Fibroblast of skin of scalp (primary cell): ENCODE data around the gene SBF2.

ENCODE experiments used
- DNase-seq: peaks from one replicate; pipeline ENCODE4 v3.0.0-alpha.2; 2013

Gene SBF2

DNA sequence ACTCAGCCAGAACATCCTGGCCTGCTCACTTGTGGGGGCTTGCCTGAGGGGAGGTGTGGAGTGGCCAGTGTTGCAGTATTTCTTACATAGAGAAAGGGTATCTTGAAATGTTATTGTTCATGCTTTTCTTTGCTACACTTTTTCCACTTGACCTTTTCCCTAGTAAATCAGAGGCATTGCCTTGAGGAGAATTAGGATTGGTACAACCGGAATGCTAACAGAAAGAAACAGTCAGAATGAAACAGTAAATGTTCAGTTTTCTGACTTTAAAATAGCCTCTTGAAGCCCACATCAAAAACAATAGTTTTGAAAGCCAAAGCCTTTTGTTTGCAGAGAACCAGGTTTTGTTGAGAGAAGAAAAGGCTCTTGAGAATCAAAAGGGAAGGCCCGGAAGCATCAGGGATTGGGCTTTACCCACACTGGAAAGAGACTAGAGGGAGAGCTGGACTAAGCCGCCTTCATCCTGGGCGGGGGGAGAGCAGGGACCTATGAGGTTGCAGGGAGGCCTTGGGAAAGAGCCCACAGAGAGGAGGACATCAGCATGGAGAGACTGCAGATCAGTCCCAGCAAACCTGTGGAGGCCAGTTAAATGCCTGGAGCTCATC, 23.2 kb upstream of the SBF2 start:
- DNase-seq, result no peak

- no peak for DNase-seq
These were observed 21.1 kb upstream of the SBF2 start for GRCh38 chr11:10315083-10315482.

GRCh38 chr11:10314199-10315072, 20.4 kb upstream of the SBF2 start:
- peak; percentile 44 for DNase-seq

- no peak for DNase-seq
These were observed 17.8 kb upstream of the SBF2 start for GRCh38 chr11:10311802-10312201.

- DNase-seq, result peak; percentile 54
These were observed 16.4 kb upstream of the SBF2 start for GRCh38 chr11:10310301-10310841.

DNA sequence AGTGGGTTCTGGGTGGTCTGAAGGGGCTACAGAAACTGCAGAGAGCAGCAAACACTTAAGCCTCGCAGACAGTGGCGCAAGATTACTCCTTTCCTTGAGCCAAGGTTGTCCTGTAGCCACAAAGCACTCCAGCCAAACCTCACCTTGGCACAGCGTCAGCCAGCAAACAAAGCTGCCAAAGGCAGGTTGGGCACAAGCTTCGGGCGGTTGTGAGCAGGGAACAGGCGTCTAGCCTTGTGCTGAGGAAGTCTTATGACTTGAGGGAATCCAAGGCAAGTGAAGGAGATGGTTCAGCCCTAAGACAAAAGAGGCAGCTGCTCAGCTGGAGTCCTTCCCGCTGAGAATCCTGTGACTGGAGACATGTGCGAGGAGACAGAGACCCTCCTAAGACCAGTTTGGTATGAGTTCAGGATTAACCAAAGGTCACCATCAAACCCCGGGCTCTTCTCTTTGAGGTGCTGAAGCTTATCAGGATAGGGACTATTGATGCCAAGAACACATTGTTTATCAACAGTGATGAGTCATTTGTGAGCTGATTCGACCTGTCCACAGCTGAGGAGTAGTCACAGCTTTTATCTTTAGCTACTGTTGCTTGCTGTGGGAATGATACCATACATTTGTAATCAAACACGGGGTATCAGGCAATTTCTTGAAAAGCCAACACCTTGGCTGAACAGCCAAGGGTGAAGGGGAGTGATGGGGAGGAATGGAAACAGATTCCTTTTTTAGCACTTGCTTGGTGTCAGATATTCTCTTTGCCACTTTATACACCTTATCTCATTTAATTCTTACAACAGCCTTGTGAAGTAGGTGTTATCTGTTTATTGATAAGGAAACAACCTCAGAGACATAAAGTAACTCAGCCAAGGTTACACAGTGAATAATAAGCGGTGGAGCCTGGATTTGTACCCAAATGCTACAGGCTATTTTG, 15.4 kb upstream of the SBF2 start:
- peak; percentile 80 for DNase-seq

DNA sequence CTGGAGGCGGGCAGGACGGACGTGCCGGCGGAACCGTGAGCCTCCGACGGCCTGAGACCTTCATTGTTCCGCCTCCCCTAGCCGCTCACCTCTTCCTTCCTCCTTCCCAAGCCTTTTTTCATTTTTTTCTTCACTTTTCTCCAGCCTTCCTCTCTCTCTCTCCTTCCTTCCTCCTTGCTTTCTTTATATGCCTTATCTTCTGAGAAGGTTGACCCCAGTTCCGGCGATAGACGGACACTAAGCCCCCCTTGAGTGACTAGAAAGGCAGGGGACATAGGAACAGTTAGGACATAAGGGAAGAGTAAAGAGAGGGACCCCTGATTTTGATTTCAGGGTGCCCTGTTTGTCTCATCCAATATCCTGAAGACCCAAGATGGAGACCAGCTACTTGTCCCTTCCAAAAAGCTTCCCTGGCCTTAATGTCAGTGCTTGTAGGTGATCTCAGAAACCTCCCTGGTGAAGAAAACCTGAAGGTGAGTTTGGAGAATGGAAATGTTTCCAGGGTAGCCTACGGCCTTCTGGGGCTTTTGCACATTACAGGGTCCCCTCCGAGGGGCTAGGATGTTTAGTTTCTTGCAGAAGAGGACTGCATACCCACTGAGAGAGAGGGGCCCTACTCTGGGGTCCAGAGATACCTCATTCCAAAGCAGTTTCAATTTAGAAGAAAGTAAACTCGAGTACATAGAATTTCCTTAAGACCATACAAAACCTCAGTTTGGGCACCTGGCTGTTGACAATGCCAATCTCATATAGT, 14.4 kb upstream of the SBF2 start:
- peak; percentile 42 for DNase-seq

DNA sequence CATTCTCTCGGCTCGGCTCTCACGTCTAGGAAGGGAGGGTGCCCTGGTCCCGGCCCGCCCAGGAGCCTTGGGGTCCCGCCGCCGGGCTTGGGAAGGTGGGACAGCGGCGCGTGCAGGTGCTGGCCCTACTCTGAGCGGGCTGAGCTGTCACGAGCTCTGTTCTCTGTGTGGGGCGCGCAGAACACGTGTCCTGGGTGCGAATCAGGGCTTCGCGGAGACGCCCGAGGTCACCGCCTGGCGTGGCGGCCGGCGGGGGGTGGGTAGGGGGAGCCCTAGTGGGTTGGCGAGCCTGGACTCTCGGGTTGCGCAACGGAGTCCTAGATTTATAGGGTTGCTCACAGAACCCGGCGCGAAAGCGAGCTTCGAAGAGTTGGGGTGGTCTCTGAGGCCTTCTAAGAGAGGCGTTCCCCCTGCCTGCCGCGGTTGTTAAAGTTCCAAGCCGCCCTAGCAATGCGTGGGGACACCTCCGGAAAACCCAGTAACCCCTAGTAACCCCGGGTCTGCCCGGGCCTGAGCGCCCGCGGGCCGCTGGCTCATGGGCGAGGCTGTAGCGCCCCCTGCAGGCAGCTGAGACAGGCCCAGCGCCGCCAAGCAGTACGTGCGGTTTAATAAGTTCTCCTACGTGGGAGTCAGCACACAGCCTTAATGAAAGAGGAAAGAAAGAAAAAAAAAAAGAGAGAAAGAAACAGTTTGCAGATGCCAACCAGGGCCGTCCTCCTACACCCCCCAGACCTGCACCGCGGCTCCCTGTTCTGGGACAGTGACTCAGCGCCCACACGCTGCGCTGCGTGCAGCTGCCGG, 13.6 kb upstream of the SBF2 start:
- DNase-seq, result peak; percentile 96

DNA sequence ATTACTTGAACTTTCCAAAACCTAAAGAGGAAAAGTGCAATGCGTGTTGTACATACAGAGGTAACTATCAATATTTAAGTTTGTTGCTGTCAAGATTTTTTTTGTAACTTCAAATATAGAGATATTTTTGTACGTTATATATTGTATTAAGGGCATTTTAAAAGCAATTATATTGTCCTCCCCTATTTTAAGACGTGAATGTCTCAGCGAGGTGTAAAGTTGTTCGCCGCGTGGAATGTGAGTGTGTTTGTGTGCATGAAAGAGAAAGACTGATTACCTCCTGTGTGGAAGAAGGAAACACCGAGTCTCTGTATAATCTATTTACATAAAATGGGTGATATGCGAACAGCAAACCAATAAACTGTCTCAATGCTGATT, 13.0 kb upstream of the SBF2 start:
- DNase-seq, result no peak

DNA sequence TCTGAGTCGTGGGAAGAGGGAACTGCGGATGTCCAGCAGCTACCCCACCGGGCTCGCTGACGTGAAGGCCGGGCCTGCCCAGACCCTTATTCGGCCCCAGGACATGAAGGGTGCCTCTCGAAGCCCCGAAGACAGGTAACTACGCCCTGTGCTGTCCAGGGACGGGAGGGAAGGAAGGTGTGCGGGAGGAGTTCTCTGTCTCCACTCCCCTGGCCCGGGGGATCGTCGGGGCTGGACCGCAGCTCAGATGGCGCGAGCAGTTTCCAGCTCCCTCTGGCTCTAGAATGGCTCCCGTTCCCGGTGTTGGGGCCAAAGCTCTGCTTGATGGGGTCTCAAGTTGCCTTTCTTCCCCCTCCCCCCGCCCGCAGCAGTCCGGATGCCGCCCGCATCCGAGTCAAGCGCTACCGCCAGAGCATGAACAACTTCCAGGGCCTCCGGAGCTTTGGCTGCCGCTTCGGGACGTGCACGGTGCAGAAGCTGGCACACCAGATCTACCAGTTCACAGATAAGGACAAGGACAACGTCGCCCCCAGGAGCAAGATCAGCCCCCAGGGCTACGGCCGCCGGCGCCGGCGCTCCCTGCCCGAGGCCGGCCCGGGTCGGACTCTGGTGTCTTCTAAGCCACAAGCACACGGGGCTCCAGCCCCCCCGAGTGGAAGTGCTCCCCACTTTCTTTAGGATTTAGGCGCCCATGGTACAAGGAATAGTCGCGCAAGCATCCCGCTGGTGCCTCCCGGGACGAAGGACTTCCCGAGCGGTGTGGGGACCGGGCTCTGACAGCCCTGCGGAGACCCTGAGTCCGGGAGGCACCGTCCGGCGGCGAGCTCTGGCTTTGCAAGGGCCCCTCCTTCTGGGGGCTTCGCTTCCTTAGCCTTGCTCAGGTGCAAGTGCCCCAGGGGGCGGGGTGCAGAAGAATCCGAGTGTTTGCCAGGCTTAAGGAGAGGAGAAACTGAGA, 12.2 kb upstream of the SBF2 start:
- DNase-seq, result peak; percentile 51

- no peak for DNase-seq
These were observed 11.4 kb upstream of the SBF2 start for GRCh38 chr11:10305262-10305963.

- peak; percentile 99 for DNase-seq
These were observed 10.7 kb upstream of the SBF2 start, which contains the start of gene ADM for GRCh38 chr11:10304495-10305261. Gene ADM, plus strand, starts transcription at chr11:10305073. Its CDS starts 628 bp downstream, at chr11:10305701.

- DNase-seq, result peak; percentile 92
These were observed 9.7 kb upstream of the SBF2 start for GRCh38 chr11:10303558-10304363.

- peak; percentile 73 for DNase-seq
These were observed 8.9 kb upstream of the SBF2 start for GRCh38 chr11:10302744-10303557.

DNA sequence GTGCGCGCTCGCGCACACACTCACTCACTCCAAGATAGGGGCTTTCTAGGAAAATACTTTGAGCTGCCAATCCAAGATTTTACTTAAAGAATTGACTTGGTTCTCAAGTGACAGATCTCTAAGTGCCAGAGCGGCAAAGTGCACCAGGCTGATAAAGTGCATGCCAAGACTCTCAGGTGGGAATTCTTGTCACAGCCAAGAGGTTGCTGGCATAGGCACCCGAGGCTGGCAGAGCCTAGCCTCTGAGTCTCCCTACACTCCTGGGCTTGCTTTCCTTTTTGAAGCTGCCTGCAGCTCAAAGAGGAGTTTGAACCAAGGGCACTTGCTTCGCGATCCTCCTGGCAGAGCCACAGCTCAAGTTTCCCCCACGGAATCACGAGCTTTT, 8.3 kb upstream of the SBF2 start:
- DNase-seq, result no peak

DNA sequence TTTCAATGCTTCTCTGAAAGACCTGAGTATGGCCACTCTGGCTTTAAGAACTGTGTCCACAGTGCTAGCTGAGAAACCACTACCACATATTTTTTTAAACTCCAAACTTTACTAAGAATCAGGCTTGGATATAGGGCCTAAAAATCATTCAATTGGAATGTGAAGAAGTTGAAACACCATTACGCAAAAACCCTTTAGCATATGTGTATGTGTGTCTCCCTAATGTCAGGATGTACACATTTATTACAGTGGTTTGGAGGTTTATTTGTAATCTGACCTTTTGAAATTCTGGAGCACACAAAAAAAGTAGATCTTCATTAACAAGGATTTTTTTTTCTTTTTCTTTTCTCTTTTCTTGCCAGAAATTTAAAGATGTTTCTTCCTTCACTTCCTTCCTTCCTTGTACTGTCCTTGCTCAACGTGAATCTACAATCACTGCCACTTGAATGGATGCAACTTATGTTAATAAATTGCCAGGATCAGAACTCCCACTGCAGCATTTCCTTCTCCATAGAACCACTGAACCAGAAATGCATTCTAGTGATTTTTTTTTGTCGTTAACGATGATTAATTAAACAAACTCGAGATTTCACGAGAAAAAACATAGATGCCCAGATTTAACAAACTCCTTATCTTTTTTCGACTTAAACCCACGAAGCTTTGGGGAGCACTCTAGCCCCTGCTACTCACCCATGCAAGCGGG, 7.8 kb upstream of the SBF2 start:
- peak; percentile 90 for DNase-seq
